H1 (cell line): ENCODE data around the gene LIMA1. TPM values are rescaled to one million over a fixed set of nuclear protein-coding genes. Genes with fewer than 3 reads are reported as not detected.

Experiments
- CHD1 ChIP-seq: IDR thresholded peaks from 2 replicates; pipeline ENCODE4 v1.6.1; 2012; ENCODE audit warnings: low read depth, low read length, improper control_type of control experiment
- CHD7 ChIP-seq: fragments of 300-600 bp; sonication (generic); IDR thresholded peaks from 2 replicates; pipeline ENCODE4 v1.7.1; 2012; ENCODE audit warnings: low read length, moderate library complexity, mild to moderate bottlenecking, inconsistent platforms; ENCODE audit not compliant: insufficient replicate concordance
- EP300 ChIP-seq, 2 experiments: IDR thresholded peaks; 1 replicate in 1 of 2; 2 replicates in 1 of 2; pipeline ENCODE4 v1.6.1; 2011 to 2012; ENCODE audit warnings: low read depth in 2 of 2, low read length in 2 of 2, mild to moderate bottlenecking in 2 of 2, borderline replicate concordance in 1 of 2, inconsistent platforms in 1 of 2, moderate library complexity in 1 of 2
- NRF1 ChIP-seq: IDR thresholded peaks from 2 replicates; pipeline ENCODE4 v1.6.1; 2011; ENCODE audit warnings: mild to moderate bottlenecking, low read depth, low read length, improper control_type of control experiment
- PHF8 ChIP-seq: fragments of 200-600 bp; sonication (generic); conservative IDR thresholded peaks from 2 replicates; pipeline ENCODE4 v1.7.1; 2012; ENCODE audit warnings: low read depth, mild to moderate bottlenecking, inconsistent platforms, low read length, moderate library complexity
- RAD21 ChIP-seq, 2 experiments: IDR thresholded peaks in 1 of 2; conservative IDR thresholded peaks in 1 of 2; 2 replicates each; pipeline ENCODE4 v1.6.1; 2011; ENCODE audit warnings: low read depth in 2 of 2, low read length in 2 of 2, improper control_type of control experiment in 1 of 2, inconsistent platforms in 1 of 2, mild to moderate bottlenecking in 1 of 2, moderate library complexity in 1 of 2
- YY1 ChIP-seq: IDR thresholded peaks from 2 replicates; pipeline ENCODE4 v1.6.1; 2011; ENCODE audit warnings: low read depth, mild to moderate bottlenecking, low read length
- polyA plus RNA-seq, 7 experiments: library from polyadenylated mRNA; depleted of rRNA in 3 of 7; stranded (reverse) in 5 of 7; unstranded in 2 of 7; fragments of >200 nt in 5 of 7; fragments of 200-250 nt in 2 of 7; gene quantifications; 1 replicate in 5 of 7; 2 replicates in 1 of 7; 4 replicates in 1 of 7; pipeline versions ENCODE4 v1.2.1 to v1.2.3, GENCODE V29; 2011 to 2013; ENCODE audit warnings: missing spikeins in 2 of 7, mixed read lengths in 2 of 7
- total RNA-seq: library from RNA; stranded (reverse); fragmentation: NEBNext Ultra II Directional; extraction: Animal tissue kit (Norgen Biotek cat#: 25700); gene quantifications from 2 replicates; pipeline ENCODE4 v1.2.1, GENCODE V29; 2021
- TF ChIP-seq, protein P1 (sequence below): IDR thresholded peaks from 2 replicates; pipeline ENCODE4 v1.6.1; 2011; ENCODE audit warnings: low read length, improper control_type of control experiment

The LIMA1 gene
- total and polyA plus RNA-seq, 2 of the 8 experiments (the other 6 are each of a cell fraction or from before 2014, with no cell fraction given) = 12.7 to 47.6 TPM

DNA sequence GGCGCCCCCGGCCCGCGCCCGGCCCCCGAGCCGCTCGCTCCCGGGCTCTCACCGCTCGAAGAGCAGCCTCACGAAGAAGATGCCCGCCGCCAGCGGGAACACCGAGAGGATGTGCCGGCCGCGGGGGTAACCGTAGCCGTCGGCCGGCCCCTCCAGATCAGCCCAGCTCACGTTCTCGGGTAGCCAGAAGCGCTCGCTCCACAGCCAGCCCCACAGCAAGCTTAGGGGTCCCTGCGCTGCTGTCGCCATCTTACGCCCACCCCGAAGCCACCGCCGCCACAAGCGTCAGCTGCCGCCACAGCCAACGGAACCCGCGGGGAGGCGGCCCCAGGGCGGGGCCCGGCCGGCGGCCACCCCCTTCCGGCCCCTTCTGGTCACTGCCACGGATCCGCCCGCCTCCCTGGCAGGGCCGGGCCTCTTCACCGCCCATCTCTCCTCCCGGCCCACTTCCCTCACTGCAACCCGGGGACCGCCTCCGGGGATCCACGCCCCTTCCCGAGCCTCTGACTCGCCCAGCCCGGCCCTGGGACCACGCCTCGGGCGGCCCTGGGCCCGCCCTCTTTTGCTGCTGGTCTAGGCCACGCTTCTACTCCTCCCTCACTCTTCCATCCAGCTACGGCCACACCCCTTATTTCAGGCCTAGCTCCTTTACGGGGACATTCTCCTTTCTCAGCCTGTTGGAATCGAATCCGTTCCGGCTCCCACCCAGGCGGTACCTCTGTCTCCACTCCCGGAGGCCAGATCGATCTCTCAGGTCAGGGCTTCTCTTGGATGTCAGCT lies 116.1 kb downstream of the LIMA1 start, which contains the start of gene CERS5 (continued):
- no peak for TF ChIP-seq CHD7
- no peak for TF ChIP-seq NRF1
- peak; percentile 97 for TF ChIP-seq PHF8
- TF ChIP-seq YY1 = peak; percentile 79
- no peak for TF ChIP-seq EP300 (IDR thresholded peaks at IDR 0.05; ENCODE audit: borderline replicate concordance in 1 of 2, low read depth in 2 of 2, low read length in 2 of 2)
- TF ChIP-seq RAD21 (IDR thresholded peaks at IDR 0.05 in 1 of 2, conservative IDR thresholded peaks at IDR 0.05 in 1 of 2; ENCODE audit: low read depth in 2 of 2, low read length in 2 of 2) = no peak
- TF ChIP-seq, protein P1, sequence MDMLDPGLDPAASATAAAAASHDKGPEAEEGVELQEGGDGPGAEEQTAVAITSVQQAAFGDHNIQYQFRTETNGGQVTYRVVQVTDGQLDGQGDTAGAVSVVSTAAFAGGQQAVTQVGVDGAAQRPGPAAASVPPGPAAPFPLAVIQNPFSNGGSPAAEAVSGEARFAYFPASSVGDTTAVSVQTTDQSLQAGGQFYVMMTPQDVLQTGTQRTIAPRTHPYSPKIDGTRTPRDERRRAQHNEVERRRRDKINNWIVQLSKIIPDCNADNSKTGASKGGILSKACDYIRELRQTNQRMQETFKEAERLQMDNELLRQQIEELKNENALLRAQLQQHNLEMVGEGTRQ = no peak
- no peak for TF ChIP-seq CHD1
